Keratinocyte (primary cell): ENCODE measurements around the gene SRSF1.

Experiments
- CTCF ChIP-seq, 3 experiments: IDR thresholded peaks in 1 of 3; conservative IDR thresholded peaks in 1 of 3; optimal IDR thresholded peaks in 1 of 3; 2 replicates in 2 of 3; 3 replicates in 1 of 3; pipeline versions ENCODE3 to v1.5.1; 2011; ENCODE audit warnings: low read length in 3 of 3, mild to moderate bottlenecking in 3 of 3, moderate library complexity in 2 of 3, control low read depth in 1 of 3, inconsistent platforms in 1 of 3; ENCODE audit not compliant: insufficient read depth in 2 of 3; ENCODE audit errors: extremely low read depth in 1 of 3
- EZH2 ChIP-seq: IDR thresholded peaks from one replicate; pipeline ENCODE4 v1.6.1; 2012; ENCODE audit warnings: inconsistent platforms, mild to moderate bottlenecking, low read length, moderate library complexity

DNA sequence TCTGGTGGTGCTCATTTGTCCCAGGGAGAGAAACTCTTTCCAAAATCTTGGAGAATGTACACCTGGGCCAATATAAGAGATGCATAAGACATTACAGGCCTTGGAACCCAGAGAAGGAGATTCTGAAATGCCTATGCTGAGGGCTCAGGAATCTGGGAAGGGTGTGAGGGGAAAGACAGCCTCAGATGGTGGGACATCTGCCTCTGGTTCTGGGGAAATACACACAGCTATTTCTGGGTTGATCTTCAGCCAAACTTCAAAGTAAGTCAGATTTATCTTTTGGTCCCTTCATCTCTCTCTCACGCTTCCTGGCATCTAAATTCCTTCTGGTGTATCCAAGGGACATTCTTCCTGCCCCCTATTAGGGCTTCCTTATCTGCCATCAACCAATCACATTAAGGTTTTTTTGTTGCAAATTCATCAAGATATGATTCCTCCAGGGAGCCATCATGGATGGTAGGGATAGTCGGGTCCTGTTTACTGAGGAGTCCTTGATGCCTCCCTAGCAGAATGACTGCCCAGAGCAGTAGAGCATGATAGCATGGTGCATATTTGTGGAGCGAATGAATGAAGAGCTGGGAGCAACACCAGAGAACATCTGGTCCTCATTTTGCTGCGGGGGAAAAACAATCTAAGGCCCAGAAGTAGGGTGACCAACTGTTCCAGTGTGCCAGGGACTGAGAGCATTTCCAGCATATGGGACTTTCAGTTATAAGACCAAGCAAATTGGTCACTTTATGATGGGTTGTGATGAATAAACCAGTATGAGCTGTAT is 40.5 kb upstream of the SRSF1 start:
- TF ChIP-seq CTCF (optimal IDR thresholded peaks at IDR 0.05 in 1 of 3, IDR thresholded peaks at IDR 0.05 in 1 of 3, conservative IDR thresholded peaks at IDR 0.05 in 1 of 3; ENCODE audit: extremely low read depth in 1 of 3, insufficient read depth in 2 of 3, low read length in 3 of 3) (no peak), EZH2 (no peak)
